ENCODE results near the gene CPNE4. TPM values are rescaled to one million over a fixed set of nuclear protein-coding genes. Genes with fewer than 3 reads are reported as not detected.
A peak's percentile ranks its signal among the peaks of the same experiment; 100 is the strongest.

Gene CPNE4
- total RNA-seq, 1 donor from 2014 or later, result 0.20 TPM

GRCh38 chr3:131597816-131598215 lies 437.0 kb downstream of the CPNE4 start:
- Mint-ChIP-seq H3K27me3 (ENCODE audit: low read depth) (no peaks in the 10 kb centered on the region), H3K4me3 (no peak overlapping the region), H3K27ac (no peak overlapping the region), H3K36me3 (no peaks in the 10 kb centered on the region), H3K9me3 (peaks cover 3% of the 10 kb centered on the region), H3K4me1 (peaks cover 1% of the 10 kb centered on the region)
- TF ChIP-seq CTCF (IDR thresholded peaks at IDR 0.05; ENCODE audit: unreplicated experiment), result no peak
- DNase-seq (ENCODE audit: low spot score in 2 of 2, unreplicated experiment in 2 of 2), result no peak

GRCh38 chr3:131596884-131597283 lies 437.9 kb downstream of the CPNE4 start:
- Mint-ChIP-seq H3K36me3 (no peaks in the 10 kb centered on the region), H3K4me1 (peaks cover 3% of the 10 kb centered on the region), H3K4me3 (no peak overlapping the region), H3K27ac (no peak overlapping the region), H3K27me3 (ENCODE audit: low read depth) (no peaks in the 10 kb centered on the region), H3K9me3 (peaks cover 3% of the 10 kb centered on the region)
- no peak for TF ChIP-seq CTCF (IDR thresholded peaks at IDR 0.05; ENCODE audit: unreplicated experiment)
- DNase-seq (ENCODE audit: low spot score in 2 of 2, unreplicated experiment in 2 of 2), result no peak

GRCh38 chr3:131591394-131592014 lies 443.3 kb downstream of the CPNE4 start:
- Mint-ChIP-seq H3K27ac (peak overlapping the region; percentile 20), H3K4me3 (no peak overlapping the region), H3K4me1 (peaks cover 13% of the 10 kb centered on the region), H3K36me3 (no peaks in the 10 kb centered on the region), H3K27me3 (ENCODE audit: low read depth) (peaks cover 18% of the 10 kb centered on the region), H3K9me3 (peaks cover 3% of the 10 kb centered on the region)
- DNase-seq (ENCODE audit: low spot score in 2 of 2, unreplicated experiment in 2 of 2), result peak in 1 of 2 experiments; percentile 41
- TF ChIP-seq CTCF (IDR thresholded peaks at IDR 0.05; ENCODE audit: unreplicated experiment), result no peak

GRCh38 chr3:131586277-131586676 lies 448.5 kb downstream of the CPNE4 start:
- Mint-ChIP-seq H3K4me1 (peaks cover 4% of the 10 kb centered on the region), H3K9me3 (no peaks in the 10 kb centered on the region), H3K27ac (no peak overlapping the region), H3K36me3 (no peaks in the 10 kb centered on the region), H3K27me3 (ENCODE audit: low read depth) (peaks cover 33% of the 10 kb centered on the region), H3K4me3 (no peak overlapping the region)
- DNase-seq (ENCODE audit: low spot score in 2 of 2, unreplicated experiment in 2 of 2), result no peak
- TF ChIP-seq CTCF (IDR thresholded peaks at IDR 0.05; ENCODE audit: unreplicated experiment), result no peak

GRCh38 chr3:131582438-131582837 lies 452.4 kb downstream of the CPNE4 start:
- no peak overlapping the region for H3K4me3 Mint-ChIP-seq
- peaks cover 20% of the 10 kb centered on the region for H3K27me3 Mint-ChIP-seq (ENCODE audit: low read depth)
- H3K36me3 Mint-ChIP-seq, result no peaks in the 10 kb centered on the region
- no peaks in the 10 kb centered on the region for H3K9me3 Mint-ChIP-seq
- no peak overlapping the region for H3K27ac Mint-ChIP-seq
- TF ChIP-seq CTCF (IDR thresholded peaks at IDR 0.05; ENCODE audit: unreplicated experiment), result no peak
- DNase-seq (ENCODE audit: low spot score in 2 of 2, unreplicated experiment in 2 of 2), result no peak
- no peaks in the 10 kb centered on the region for H3K4me1 Mint-ChIP-seq

- Mint-ChIP-seq H3K36me3 (no peaks in the 10 kb centered on the region), H3K27me3 (ENCODE audit: low read depth) (peaks cover 39% of the 10 kb centered on the region), H3K9me3 (no peaks in the 10 kb centered on the region), H3K4me1 (no peaks in the 10 kb centered on the region), H3K4me3 (no peak overlapping the region), H3K27ac (no peak overlapping the region)
- no peak for DNase-seq (ENCODE audit: low spot score in 2 of 2, unreplicated experiment in 2 of 2)
- no peak for TF ChIP-seq CTCF (IDR thresholded peaks at IDR 0.05; ENCODE audit: unreplicated experiment)
Observed at GRCh38 chr3:131568460-131568859, 466.4 kb downstream of the CPNE4 start.
